GM12865 (cell line): ENCODE results near the gene TMC5.

Experiments used
- DNase-seq: peaks from one replicate; pipeline ENCODE4 v3.0.0; 2010; ENCODE audit warnings: low read depth
- H3K4me3 ChIP-seq: 2 replicates; pipeline ENCODE4 v1.5.1; 2011; ENCODE audit warnings: mild to moderate bottlenecking, low read depth, low read length, control low read depth
- CTCF ChIP-seq: IDR thresholded peaks from 2 replicates; pipeline ENCODE4 v1.5.1; 2011; ENCODE audit warnings: low read length, control low read depth, low read depth, inconsistent platforms; ENCODE audit not compliant: insufficient read depth; ENCODE audit errors: missing control alignments

TMC5 gene

GRCh38 chr16:19460397-19460796 is 42.7 kb downstream of the TMC5 start:
- TF ChIP-seq CTCF: no peak
- no peak overlapping the region for H3K4me3 ChIP-seq

GRCh38 chr16:19463468-19464315 is 46.0 kb downstream of the TMC5 start:
- no peak overlapping the region for H3K4me3 ChIP-seq
- no peak for TF ChIP-seq CTCF
- no peak for DNase-seq

More at GRCh38 chr16:19460397-19460796, 42.7 kb downstream of the TMC5 start:
- DNase-seq: no peak

GRCh38 chr16:19468300-19468699 is 50.6 kb downstream of the TMC5 start:
- H3K4me3 ChIP-seq: no peak overlapping the region
- DNase-seq: no peak
- TF ChIP-seq CTCF: no peak

GRCh38 chr16:19472482-19472881 is 54.8 kb downstream of the TMC5 start:
- H3K4me3 ChIP-seq: no peak overlapping the region
- no peak for TF ChIP-seq CTCF
- DNase-seq: no peak

GRCh38 chr16:19474617-19475016 is 56.9 kb downstream of the TMC5 start:
- no peak for DNase-seq

GRCh38 chr16:19478505-19478904 is 60.8 kb downstream of the TMC5 start:
- no peak for TF ChIP-seq CTCF

More at GRCh38 chr16:19474617-19475016, 56.9 kb downstream of the TMC5 start:
- H3K4me3 ChIP-seq: no peak overlapping the region
- no peak for TF ChIP-seq CTCF

More at GRCh38 chr16:19478505-19478904, 60.8 kb downstream of the TMC5 start:
- no peak overlapping the region for H3K4me3 ChIP-seq
- no peak for DNase-seq
